Measurements from ENCODE around the gene DNAH3.

- TF ChIP-seq, protein P1, sequence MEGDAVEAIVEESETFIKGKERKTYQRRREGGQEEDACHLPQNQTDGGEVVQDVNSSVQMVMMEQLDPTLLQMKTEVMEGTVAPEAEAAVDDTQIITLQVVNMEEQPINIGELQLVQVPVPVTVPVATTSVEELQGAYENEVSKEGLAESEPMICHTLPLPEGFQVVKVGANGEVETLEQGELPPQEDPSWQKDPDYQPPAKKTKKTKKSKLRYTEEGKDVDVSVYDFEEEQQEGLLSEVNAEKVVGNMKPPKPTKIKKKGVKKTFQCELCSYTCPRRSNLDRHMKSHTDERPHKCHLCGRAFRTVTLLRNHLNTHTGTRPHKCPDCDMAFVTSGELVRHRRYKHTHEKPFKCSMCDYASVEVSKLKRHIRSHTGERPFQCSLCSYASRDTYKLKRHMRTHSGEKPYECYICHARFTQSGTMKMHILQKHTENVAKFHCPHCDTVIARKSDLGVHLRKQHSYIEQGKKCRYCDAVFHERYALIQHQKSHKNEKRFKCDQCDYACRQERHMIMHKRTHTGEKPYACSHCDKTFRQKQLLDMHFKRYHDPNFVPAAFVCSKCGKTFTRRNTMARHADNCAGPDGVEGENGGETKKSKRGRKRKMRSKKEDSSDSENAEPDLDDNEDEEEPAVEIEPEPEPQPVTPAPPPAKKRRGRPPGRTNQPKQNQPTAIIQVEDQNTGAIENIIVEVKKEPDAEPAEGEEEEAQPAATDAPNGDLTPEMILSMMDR (IDR thresholded peaks at IDR 0.05): no peak
- TF ChIP-seq SP1 (CRISPR knock-in tag; conservative IDR thresholded peaks at IDR 0.05) (no peak), RELA (CRISPR knock-in tag; IDR thresholded peaks at IDR 0.05; ENCODE audit: borderline replicate concordance) (no peak), OVOL2 (CRISPR knock-in tag; IDR thresholded peaks at IDR 0.05; ENCODE audit: borderline replicate concordance) (no peak), IRF1 (CRISPR knock-in tag; IDR thresholded peaks at IDR 0.05) (no peak), E2F1 (CRISPR knock-in tag; IDR thresholded peaks at IDR 0.05) (no peak), MYBL2 (CRISPR knock-in tag; IDR thresholded peaks at IDR 0.05) (no peak), ZNF121 (CRISPR knock-in tag; IDR thresholded peaks at IDR 0.05) (no peak), NFATC4 (CRISPR knock-in tag; IDR thresholded peaks at IDR 0.05) (no peak), FOXP1 (CRISPR knock-in tag; IDR thresholded peaks at IDR 0.05; ENCODE audit: borderline replicate concordance) (no peak), ESRRA (CRISPR knock-in tag; IDR thresholded peaks at IDR 0.05; ENCODE audit: borderline replicate concordance) (no peak)
- TF ChIP-seq, protein P2, sequence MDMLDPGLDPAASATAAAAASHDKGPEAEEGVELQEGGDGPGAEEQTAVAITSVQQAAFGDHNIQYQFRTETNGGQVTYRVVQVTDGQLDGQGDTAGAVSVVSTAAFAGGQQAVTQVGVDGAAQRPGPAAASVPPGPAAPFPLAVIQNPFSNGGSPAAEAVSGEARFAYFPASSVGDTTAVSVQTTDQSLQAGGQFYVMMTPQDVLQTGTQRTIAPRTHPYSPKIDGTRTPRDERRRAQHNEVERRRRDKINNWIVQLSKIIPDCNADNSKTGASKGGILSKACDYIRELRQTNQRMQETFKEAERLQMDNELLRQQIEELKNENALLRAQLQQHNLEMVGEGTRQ (CRISPR knock-in tag; IDR thresholded peaks at IDR 0.05): no peak
- TF ChIP-seq, protein P3, sequence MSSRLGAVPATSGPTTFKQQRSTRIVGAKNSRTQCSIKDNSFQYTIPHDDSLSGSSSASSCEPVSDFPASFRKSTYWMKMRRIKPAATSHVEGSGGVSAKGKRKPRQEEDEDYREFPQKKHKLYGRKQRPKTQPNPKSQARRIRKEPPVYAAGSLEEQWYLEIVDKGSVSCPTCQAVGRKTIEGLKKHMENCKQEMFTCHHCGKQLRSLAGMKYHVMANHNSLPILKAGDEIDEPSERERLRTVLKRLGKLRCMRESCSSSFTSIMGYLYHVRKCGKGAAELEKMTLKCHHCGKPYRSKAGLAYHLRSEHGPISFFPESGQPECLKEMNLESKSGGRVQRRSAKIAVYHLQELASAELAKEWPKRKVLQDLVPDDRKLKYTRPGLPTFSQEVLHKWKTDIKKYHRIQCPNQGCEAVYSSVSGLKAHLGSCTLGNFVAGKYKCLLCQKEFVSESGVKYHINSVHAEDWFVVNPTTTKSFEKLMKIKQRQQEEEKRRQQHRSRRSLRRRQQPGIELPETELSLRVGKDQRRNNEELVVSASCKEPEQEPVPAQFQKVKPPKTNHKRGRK (CRISPR knock-in tag; IDR thresholded peaks at IDR 0.05; ENCODE audit: borderline replicate concordance): no peak
Measured at GRCh38 chr16:20954574-20954973, 196.1 kb downstream of the DNAH3 start.
